Measurements from ENCODE around the gene TOPBP1. TPM values are rescaled to one million over a fixed set of nuclear protein-coding genes. Genes with fewer than 3 reads are reported as not detected.

Gene TOPBP1
- polyA plus RNA-seq, 1 experiment, result 25.9 TPM

DNA sequence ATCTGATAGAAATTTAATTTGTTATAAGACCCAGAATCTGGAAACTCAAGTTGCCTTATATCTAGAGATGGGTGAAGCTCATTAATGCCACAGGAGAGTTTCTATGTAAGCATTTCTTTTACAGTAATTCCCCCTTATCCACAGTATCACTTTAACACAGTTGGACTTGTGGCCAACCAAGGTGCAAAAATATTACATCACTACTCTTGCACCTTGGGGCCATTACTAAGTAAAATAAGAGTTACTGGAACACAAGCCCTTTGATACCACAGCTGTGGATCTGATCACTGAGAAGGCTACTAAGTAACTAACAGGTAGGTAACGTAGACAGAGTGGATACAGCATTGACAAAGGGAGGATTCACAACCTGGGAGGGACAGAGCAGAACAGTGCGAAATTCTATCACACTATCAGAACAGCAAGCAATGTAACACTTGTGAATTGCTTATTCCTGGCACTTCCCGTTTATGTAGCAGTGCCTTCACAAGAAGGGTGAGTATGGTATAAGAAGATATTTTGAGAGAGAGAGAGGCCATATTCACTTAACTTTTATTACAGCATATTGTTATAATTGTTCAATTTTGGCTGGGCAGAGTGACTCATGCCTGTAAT is 33.9 kb upstream of the TOPBP1 start:
- ChIA-PET CTCF (no interaction called here), POLR2A (no interaction called here)
- Histone ChIP-seq H3K27me3 (ENCODE audit: control insufficient read depth, insufficient read depth, low read length) (peaks cover 7% of the 10 kb centered on the region), H3K4me3 (ENCODE audit: low read depth, low read length) (no peak overlapping the region), H3K27ac (ENCODE audit: low read depth, low read length) (no peak overlapping the region), H3K9me3 (ENCODE audit: control insufficient read depth, insufficient read depth, low read length) (no peaks in the 10 kb centered on the region)
- TF ChIP-seq, protein P1, sequence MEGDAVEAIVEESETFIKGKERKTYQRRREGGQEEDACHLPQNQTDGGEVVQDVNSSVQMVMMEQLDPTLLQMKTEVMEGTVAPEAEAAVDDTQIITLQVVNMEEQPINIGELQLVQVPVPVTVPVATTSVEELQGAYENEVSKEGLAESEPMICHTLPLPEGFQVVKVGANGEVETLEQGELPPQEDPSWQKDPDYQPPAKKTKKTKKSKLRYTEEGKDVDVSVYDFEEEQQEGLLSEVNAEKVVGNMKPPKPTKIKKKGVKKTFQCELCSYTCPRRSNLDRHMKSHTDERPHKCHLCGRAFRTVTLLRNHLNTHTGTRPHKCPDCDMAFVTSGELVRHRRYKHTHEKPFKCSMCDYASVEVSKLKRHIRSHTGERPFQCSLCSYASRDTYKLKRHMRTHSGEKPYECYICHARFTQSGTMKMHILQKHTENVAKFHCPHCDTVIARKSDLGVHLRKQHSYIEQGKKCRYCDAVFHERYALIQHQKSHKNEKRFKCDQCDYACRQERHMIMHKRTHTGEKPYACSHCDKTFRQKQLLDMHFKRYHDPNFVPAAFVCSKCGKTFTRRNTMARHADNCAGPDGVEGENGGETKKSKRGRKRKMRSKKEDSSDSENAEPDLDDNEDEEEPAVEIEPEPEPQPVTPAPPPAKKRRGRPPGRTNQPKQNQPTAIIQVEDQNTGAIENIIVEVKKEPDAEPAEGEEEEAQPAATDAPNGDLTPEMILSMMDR (IDR thresholded peaks at IDR 0.05; ENCODE audit: low read depth, low read length), result no peak
- DNase-seq (ENCODE audit: low read depth, low spot score), result no peak

DNA sequence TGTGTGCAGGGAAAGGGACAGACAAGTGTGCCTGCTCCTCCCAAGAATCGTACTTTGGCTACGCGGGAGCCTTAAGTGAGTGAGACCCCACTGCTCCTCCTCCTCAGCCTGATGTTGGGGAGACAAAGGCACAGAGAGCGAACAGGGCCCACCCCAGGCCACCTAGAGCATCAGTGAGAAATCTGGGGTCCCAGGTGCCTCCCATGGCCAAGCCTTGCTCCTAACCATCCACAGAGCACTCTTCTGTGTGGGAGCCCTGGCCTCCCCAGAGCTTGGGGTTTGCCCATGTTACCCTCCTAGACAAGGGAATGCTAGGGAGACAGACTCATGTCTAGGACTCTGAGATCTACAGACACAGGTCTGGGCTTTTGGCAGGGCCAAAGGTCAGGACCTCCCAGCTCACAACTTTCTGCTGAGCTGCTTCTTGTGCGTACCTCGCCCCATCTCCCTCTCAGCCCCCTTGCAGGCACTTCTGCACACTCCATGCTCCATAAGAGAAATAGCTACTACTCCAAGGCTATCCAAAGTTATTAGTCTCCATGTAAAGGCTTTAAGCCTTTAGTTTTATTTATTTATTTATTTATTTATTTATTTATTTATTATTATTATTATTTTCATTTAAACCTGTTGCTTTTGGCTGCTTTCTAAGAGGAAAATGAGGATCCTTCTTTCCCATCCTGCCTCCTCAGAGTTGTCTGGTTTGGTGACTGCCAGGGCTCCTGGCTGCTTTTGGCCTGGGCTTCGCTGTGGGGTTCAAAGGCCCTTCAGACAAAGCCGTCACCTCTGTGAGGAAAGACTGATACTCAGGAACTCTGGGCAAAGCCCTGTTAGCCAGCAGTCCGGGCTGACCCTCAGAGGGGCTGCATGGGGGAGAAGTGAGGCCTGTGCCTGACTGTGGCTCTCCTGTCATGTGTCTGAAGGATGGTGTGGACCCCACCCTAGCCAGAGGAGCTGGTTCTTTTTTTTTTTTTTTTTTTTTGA is 32.8 kb upstream of the TOPBP1 start:
- Histone ChIP-seq H3K27ac (ENCODE audit: low read depth, low read length) (no peak overlapping the region), H3K9me3 (ENCODE audit: control insufficient read depth, insufficient read depth, low read length) (no peaks in the 10 kb centered on the region), H3K4me3 (ENCODE audit: low read depth, low read length) (no peak overlapping the region), H3K27me3 (ENCODE audit: control insufficient read depth, insufficient read depth, low read length) (peaks cover 7% of the 10 kb centered on the region)
- CTCF ChIA-PET, result no interaction called here
- TF ChIP-seq, protein P1 (IDR thresholded peaks at IDR 0.05; ENCODE audit: low read depth, low read length), result no peak
- POLR2A ChIA-PET, result no interaction called here
- DNase-seq (ENCODE audit: low read depth, low spot score), result no peak

DNA sequence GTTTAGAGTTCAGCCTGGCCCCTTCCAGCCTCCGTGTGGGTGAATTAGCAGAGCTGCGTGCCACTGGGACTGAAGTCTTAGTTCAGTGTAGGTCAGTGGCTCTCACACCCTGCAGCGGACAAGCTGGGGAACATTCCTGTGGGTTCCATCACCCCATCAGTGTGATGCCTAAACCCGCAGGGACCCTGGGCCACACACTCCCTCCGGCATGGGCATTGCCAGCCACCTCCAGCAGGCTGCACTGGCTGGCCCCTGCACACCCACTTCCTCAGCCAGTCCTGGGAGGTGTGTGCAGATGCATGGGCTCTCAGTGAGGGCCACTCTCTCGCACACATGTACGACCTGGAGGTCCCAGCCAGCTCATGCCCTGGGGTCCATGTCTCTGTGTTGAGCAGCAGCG is 32.1 kb upstream of the TOPBP1 start:
- H3K27me3 ChIP-seq (ENCODE audit: control insufficient read depth, insufficient read depth, low read length), result peaks cover 7% of the 10 kb centered on the region
- H3K27ac ChIP-seq (ENCODE audit: low read depth, low read length), result no peak overlapping the region
- H3K4me3 ChIP-seq (ENCODE audit: low read depth, low read length), result no peak overlapping the region
- no peak for DNase-seq (ENCODE audit: low read depth, low spot score)
- POLR2A ChIA-PET, result no interaction called here
- H3K9me3 ChIP-seq (ENCODE audit: control insufficient read depth, insufficient read depth, low read length), result no peaks in the 10 kb centered on the region
- CTCF ChIA-PET, result no interaction called here
- TF ChIP-seq, protein P1 (IDR thresholded peaks at IDR 0.05; ENCODE audit: low read depth, low read length), result no peak

DNA sequence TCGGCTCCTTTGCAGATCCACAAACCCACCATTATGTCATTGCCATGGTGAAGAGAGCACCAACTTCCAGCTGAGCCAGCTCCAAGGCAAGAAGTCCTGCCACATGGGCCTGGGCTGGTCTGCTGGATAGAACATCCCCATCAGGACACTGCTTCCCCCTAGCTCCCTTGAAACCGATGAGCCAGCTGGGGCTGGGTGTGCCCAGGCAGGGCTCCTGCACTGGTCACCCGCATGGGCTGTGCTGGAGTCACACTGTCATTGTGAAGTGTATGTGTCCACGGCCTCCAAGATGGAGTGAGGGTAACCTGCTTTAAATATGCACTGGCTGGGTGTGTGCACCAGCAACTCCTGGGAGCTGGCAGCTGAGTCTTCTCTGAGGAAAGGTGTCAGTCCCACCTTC is 31.0 kb upstream of the TOPBP1 start:
- H3K4me3 ChIP-seq (ENCODE audit: low read depth, low read length), result no peak overlapping the region
- DNase-seq (ENCODE audit: low read depth, low spot score), result no peak
- CTCF ChIA-PET, result no interaction called here
- H3K9me3 ChIP-seq (ENCODE audit: control insufficient read depth, insufficient read depth, low read length), result no peaks in the 10 kb centered on the region
- TF ChIP-seq, protein P1 (IDR thresholded peaks at IDR 0.05; ENCODE audit: low read depth, low read length), result no peak
- H3K27me3 ChIP-seq (ENCODE audit: control insufficient read depth, insufficient read depth, low read length), result peaks cover 7% of the 10 kb centered on the region
- POLR2A ChIA-PET, result no interaction called here
- H3K27ac ChIP-seq (ENCODE audit: low read depth, low read length), result peak overlapping the region; percentile 21
